Right hindlimb (tissue), 1 donor: ENCODE results near the gene TTC7B.

Experiments
- DNase-seq: peaks from one replicate; pipeline ENCODE4 v3.0.0-alpha.2; 2018

Gene TTC7B

GRCh38 chr14:90805084-90805391, 11.2 kb downstream of the TTC7B start:
- no peak for DNase-seq

DNA sequence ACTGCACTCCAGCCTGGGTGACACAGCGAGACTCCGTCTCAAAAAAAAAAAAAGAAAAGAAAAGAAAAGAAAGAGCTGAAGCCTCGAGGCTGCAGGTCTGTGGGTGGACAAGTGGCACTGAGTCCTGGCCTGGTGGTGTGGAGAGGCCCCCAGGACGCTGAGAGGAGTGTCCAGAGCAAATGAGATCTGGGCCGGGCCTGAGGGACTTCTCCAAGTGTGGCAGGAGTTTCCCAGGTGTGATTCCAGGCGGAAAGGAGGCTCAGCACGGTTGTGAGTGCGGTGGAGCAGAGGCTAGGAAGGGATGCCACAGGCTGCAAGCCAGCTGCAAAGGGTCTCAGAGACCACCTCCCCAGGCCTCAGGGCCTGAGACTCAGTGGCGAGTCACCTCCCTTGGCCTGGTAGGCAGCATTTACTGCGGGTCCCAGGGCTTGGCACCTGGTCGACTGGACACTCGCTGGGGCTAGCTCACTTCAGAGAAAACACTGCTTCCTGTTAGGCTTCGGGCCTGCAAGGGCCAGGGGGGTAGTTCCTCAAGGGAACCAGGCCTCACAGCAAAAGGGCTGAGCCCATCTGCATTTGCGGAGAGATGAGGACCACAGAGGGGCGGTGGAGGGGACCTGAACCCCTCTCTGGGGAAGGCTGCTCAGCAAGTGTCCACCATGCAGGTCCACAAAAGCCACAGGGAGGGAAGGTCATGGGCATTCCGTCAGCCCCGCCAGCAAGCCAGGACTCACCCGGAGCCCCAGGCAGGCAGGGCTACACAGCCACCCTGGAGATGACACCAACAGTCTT, 11.7 kb downstream of the TTC7B start:
- DNase-seq: no peak

GRCh38 chr14:90803249-90803648, 13.0 kb downstream of the TTC7B start:
- DNase-seq: no peak

- no peak for DNase-seq
These were observed 16.8 kb downstream of the TTC7B start for GRCh38 chr14:90799420-90799819.

DNA sequence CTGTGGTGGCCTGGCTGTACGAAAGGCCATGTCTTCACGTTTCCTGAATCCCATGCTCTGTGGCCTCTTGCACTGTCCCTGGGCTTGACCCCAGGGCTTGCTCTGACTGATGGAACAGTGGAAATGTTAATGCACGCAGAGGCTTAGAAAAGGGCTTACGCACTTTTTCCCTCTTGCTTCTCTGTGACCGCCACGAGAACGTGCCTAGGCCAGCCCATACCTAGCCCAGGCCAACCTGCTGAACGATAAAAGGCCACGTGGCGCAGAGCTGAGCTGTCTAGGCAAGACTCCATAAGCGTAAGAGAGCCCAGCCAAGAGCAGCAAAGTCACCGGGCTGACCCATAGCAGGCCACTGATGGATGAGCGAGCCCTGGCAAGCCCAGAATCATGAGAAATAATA, 18.3 kb downstream of the TTC7B start:
- no peak for DNase-seq

DNA sequence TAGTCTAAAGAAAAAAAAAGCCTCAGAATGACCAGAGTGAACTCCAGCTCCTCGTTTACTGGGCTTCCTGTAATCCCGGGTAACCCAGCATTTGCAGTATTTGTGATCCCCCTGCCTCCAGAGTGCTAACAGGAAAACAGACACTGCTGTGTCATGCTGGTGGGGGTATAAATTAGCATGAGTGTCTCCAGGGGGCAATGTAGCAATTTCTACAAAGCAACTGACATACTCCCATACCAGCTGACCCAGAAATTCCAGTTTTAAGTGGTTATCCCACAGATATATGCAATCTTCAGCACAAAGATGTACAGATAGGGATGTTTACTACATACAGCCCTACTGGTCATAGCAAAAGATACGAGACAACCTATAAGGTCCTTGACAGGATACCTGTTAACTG, 18.8 kb downstream of the TTC7B start:
- no peak for DNase-seq

DNA sequence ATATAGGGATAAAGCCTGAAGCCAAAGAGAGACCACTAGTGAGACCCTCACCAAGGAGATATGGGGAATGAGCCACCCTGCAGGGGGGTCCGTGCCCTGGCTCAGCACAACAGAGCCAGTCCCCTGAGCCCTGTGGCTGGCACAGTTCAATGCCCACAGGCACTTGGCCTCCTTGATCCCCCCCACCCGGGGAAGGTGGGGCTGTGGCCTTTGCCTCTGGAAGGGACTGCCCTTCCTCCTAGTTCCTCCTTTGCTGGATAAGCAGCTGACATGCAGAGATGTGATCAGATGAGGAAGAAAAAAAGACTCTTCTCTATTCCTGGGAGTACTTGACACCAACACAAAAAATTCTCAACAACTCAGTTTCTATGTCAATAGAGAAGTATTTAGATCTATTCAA, 19.9 kb downstream of the TTC7B start:
- no peak for DNase-seq

DNA sequence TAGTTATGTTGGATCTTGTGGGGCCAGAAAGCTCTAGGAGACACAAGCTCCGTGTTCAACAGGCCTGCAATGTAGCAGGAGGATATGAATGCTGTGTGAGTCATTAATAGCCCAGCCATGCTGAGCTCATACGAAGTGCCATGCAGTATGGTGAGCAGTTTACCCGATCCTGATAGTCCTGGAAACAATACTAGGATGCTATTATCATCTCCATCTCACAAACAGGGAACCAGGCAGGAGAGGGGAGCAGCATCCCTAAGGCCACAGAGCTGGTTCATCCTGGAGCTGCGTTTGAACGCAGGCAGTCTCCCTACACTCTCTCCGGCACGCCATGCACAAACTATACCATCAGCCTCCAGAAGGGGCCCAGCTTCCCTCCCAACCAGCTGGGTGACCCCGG, 20.5 kb downstream of the TTC7B start:
- no peak for DNase-seq

DNA sequence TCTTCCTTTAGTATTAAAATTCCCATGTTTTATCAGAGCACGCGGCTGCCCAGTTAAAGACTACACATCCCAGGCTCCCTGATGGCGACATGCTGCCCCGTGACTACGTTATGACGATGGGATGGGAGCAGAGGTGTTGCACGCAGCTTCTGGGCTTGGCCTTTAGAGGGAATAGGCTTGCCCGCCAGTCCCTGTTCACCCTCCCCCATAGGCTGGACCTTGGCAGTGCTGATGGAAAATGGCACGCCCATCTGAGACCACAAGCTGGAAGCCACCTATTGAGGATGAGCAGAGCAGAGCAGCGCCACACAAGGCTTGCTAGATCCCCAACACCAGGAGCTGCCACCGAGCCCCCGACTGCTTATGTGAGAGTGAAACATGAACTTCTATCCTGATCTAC, 24.7 kb downstream of the TTC7B start:
- DNase-seq: peak; percentile 35

- DNase-seq: no peak
These were observed 28.2 kb downstream of the TTC7B start for GRCh38 chr14:90788031-90788430.

DNA sequence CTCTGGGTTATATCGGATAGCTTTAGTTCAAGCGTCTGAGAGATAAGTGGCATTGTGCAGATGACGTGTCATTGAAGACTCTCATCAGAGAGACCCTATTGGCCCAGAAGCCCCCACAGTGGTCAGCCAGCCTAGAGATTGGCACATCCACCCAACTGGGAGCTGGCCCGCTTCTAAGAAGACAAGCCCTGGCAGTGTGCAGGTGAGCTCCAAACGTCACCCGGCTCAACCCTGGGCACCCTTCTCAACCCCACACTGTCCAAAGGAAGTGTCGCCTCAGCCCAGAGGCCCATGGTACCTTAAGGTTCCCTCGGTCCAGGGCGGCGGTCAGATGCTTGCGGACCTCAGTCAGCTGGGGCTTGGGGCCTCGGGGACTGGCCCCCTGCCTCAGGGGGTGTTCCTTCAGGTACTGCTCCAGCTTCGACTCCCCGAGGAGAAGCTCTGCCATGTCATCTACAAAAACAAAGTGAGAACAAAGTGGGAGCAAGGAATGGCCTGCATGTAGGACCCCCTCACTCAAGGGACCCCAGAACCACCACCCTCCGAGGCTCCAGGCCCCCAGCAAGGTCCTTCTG, 30.3 kb downstream of the TTC7B start:
- DNase-seq: no peak

DNA sequence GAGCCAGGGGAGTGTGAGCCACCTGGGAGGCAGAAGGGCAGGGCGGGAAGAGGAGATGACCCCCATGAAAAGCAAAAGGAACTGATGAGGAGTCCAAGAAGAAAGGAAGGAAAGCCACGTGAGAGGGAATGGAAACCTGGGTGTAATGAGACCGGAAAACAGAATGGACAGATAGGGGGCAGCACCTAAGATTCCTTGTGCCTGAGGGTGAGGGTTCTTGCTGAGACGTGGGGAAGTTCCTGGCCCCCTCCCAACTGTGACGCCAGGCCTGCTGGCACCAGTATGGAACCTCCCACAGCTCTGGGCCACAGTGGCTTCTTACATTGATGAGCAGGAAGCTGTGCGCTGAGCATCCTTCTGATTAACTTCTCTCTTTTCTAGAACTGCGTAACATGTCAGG, 30.8 kb downstream of the TTC7B start:
- no peak for DNase-seq

DNA sequence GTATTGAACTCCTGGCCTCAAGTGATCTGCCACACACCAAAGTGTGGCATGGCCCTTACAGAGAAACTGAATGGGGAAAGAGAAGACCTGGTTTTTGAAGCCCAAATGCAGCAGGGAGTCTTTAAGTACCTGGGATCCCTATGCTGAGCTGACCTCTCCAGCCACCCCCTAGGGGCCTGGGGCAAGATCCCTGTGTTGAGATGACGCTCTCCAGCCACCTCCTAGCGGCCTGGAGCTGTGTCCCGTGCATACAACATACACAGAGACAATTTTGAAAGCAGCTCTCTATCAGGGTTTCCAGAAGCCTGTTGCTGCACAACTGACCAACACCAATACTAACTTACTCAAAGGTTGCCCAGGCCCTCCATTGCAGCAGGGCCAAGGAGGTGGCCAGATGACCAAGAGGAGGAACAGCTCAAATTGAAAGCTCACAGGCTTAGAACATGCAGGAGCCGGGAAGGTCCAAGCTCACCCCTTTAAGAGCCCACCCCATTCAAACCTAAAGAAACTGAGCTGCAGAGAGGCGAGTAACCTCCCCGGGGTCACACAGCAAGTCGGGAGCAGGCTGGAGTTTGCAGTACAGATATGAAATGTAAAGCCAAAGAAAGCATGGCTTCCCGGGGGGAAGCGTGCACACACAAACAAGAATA, 31.5 kb downstream of the TTC7B start:
- no peak for DNase-seq

DNA sequence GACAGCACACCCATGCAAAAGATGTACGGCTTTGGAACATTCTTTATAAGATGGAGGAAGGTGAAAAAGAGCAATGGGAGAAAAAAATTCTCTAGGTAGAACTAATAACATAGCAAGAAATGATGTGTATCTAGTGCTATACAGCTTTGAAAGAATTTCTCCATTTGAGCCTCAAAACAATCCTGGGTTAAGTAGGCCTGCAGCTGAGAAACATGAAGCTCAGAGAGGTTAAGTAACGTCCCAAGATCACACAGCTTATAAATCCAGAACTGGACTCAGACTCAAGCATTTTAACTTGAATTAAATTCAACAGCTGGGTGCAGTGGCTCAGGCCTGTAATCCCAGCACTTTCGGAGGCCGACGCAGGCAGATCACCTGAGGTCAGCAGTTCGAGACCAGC, 32.9 kb downstream of the TTC7B start:
- DNase-seq: no peak

DNA sequence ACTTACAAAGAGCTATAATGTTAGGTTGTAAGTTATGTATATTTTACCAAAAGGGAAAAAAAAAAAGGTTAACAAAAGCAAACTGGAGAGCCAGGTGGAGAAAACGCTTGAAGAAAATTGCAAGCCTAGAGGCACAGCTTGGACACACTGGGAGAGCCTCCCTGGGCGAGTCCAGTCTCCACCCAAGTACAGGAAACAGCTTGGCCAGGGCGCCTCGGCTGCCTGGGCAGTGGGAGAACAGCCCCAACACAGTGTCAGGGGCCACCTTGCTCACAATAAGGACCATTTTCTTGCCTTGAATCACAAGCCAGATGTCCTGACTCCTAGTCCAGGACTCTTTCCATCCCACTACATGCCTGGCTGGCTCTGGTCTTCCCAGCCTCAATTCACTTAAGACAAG, 33.3 kb downstream of the TTC7B start:
- no peak for DNase-seq

- DNase-seq: no peak
These were observed 34.4 kb downstream of the TTC7B start for GRCh38 chr14:90781876-90782275.

DNA sequence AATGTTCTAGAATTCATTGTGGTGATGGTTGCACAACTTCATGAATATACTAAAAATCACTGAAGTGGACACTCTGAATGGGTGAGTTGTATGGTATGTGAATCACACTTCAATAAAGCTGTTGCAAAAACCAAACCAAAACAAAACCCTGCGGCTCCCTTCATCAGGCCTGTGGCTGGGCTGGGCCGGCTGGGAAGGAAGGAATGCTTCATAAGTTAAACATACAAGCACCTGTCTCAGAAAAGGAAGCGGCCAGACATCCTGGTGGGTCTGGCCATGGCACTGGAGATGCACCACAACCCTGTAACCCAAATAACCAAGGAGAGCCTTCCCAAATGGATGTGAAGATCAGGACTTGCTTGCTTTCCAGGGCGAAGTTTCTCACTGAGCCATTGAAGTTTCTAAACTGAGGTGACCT, 34.9 kb downstream of the TTC7B start:
- no peak for DNase-seq

DNA sequence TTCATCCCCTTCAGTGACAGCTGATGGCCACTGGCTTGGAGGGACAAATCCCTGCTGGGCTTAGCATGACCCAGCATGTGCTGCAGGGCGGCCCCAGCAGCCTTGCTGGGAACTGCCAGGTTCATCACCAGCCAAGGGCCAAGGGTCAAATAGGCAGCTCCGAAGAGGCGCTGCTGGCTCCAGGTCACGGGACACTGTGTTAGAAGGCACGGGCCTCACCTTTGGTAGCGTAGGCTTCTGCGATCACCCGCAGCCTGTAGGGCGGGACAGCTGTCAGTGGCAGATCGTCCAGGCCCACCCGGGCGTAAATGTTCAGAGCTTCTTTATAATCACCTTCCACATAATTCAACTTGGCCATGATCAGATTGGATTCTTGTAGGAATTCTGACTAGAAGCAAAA, 35.7 kb downstream of the TTC7B start:
- no peak for DNase-seq

DNA sequence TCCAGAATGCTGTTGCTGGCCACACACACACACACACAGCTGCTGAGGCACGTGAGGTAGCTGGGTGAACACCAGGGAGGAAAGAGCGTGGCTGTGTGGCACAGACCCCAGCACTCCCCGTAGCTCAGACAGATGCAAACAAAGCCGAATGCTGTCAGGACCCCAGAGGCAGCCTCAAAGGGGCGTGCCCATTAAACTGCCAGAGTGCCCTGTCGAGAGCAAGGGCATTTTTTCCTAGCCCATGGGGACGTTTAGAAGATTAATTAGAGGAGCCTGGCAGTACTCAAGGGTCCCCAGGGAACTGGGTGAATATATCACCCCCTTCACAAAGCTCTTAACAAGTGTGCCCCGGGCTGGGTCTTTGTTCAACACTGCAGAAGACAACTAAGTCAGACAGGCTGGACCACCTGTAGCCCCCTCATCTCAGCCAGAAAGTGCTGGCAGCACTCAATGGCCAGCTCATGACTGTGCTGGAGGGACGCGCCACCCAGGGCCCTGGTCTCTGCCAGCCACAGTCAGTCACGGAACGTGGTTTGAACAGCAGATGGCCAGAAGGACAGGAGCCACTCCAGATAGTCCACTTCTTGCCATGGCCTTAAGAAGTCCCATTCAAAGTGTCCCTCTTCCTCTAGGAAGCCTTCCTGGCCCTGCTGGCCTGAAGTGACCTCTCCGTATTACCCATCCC, 37.5 kb downstream of the TTC7B start:
- no peak for DNase-seq

GRCh38 chr14:90777830-90778485, 38.3 kb downstream of the TTC7B start:
- DNase-seq: no peak

DNA sequence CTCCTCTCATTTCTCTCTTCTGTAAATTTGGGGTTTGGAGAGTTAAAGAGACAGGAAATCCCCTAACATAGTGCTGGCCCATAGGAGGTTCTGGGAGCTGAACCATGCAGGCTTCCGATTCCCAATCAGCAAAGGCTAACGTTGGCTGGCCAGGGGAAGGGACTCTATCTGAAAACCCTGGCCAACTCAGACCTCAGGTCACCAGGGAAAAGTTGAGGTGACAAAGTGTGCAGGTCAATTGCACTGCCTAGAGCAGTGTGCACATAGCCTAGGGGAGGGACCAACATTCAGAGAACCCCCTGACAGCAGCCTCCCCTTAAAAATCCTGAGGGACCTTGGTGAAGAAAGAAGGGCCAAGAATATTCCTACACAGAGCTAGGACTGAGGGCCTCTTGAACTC, 38.9 kb downstream of the TTC7B start:
- no peak for DNase-seq

- no peak for DNase-seq
These were observed 40.8 kb downstream of the TTC7B start for GRCh38 chr14:90775441-90775840.

GRCh38 chr14:90774316-90774715, 41.9 kb downstream of the TTC7B start:
- no peak for DNase-seq
